Psoas muscle (tissue), 8 donors: ENCODE results near the gene LRBA. TPM values are rescaled to one million over a fixed set of nuclear protein-coding genes. Genes with fewer than 3 reads are reported as not detected.

Experiments
- ATAC-seq, 4 donors: fragments of 200-7000 bp; cut with Tn5 transposase; one replicate each; pipeline ENCODE4 v1.9.1; 2020; ENCODE audit warnings: moderate library complexity in 3 of 4, mild to moderate bottlenecking in 2 of 4
- DNase-seq, 2 donors: peaks; one replicate each; pipeline ENCODE4 v3.0.0-alpha.2; 2020
- H3K27ac ChIP-seq: fragments of 200-600 bp; one replicate; pipeline ENCODE4 v1.8.0; 2022
- H3K27me3 ChIP-seq, 3 donors: fragments of 200-600 bp in 1 of 3; one replicate each; pipeline versions ENCODE4 v1.6.1 to v1.8.0; 2013 to 2022; ENCODE audit warnings: low read length in 2 of 3, mild to moderate bottlenecking in 2 of 3, moderate library complexity in 1 of 3; ENCODE audit not compliant: insufficient read depth in 3 of 3
- H3K36me3 ChIP-seq, 2 donors: fragments of 200-600 bp in 1 of 2; one replicate each; pipeline versions ENCODE4 v1.6.1 to v1.8.0; 2013 to 2022; ENCODE audit warnings: low read depth in 1 of 2, mild to moderate bottlenecking in 1 of 2, moderate library complexity in 1 of 2; ENCODE audit not compliant: insufficient read depth in 1 of 2
- H3K4me1 ChIP-seq: fragments of 200-600 bp; one replicate; pipeline ENCODE4 v1.8.0; 2022
- H3K4me3 ChIP-seq: fragments of 200-600 bp; one replicate; pipeline ENCODE4 v1.8.0; 2022; ENCODE audit warnings: mild to moderate bottlenecking
- H3K9me3 ChIP-seq: fragments of 200-600 bp; one replicate; pipeline ENCODE4 v1.8.0; 2022
- CTCF ChIP-seq: fragments of 200-600 bp; IDR thresholded peaks from one replicate; pipeline ENCODE4 v1.8.0; 2022; ENCODE audit warnings: antibody characterized with exemption
- WGBS, 3 donors: extraction: QIAGEN DNeasy Blood & Tissue Kit; methylation state at CpG; one replicate each; pipeline versions ENCODE4 v1.1.6 to v1.1.7; 2013; 5-methylcytosine and 5-hydroxymethylcytosine counted together
- intact Hi-C, 2 donors: fragments of 100-400 bp; cut with DNase I; formaldehyde crosslinking; loops; one replicate each; pipeline versions ENCODE4 v1.11.0 to v1.14.2; 2022
- polyA plus RNA-seq, 3 donors: library from polyadenylated mRNA; stranded (reverse); fragments of 200-250 nt; gene quantifications; one replicate each; pipeline ENCODE4 v1.2.3, GENCODE V29; 2013
- total RNA-seq, 4 donors: library from RNA; stranded (reverse); fragmentation: NEBNext Ultra II Directional in 2 of 4; extraction: Animal tissue kit (Norgen Biotek cat#: 25700) in 2 of 4; gene quantifications; one replicate each; pipeline versions ENCODE4 v1.2.1 to v1.2.4, GENCODE V29; 2021 to 2023
- donor health status: healthy with polysubstance abuse.
- donor health status: DM: no; HTN: no; CAD: no; lungs with moderate emphysema.
- donor health status: Bipolar disorder and iron deficiency.
- donor health status: healthy.
- donor health status: DM: yes; HTN: yes; CAD: no.
- donor health status: DM: no; HTN: no; CAD: no.
- donor health status: DM: no; HTN: no; CAD: no.
- donor health status: DM: yes; HTN: yes; CAD: no.

LRBA gene
- total and polyA plus RNA-seq, 7 donors, result 2.9 to 10.6 (median 6.4) TPM

- 88 to 89% (median 89%) methylated on average over 6 of the region's 6 CpGs for WGBS, 3 donors
- TF ChIP-seq CTCF, result no peak
- H3K4me1 ChIP-seq, result no peaks in the 10 kb centered on the region
Measured at GRCh38 chr4:150252306-150252705, 762.8 kb downstream of the LRBA start.

GRCh38 chr4:150251752-150252190 is 763.3 kb downstream of the LRBA start:
- intact Hi-C loops, result no loop called here
- no peak for DNase-seq
- TF ChIP-seq CTCF, result no peak
- Histone ChIP-seq H3K27ac (no peak overlapping the region), H3K27me3 (no peaks in the 10 kb centered on the region), H3K4me1 (no peaks in the 10 kb centered on the region), H3K36me3 (no peaks in the 10 kb centered on the region), H3K4me3 (no peak overlapping the region), H3K9me3 (no peaks in the 10 kb centered on the region)
- 71 to 84% (median 73%) methylated on average over 7 of the region's 7 CpGs for WGBS, 3 donors
- no peak for ATAC-seq

More at GRCh38 chr4:150252306-150252705, 762.8 kb downstream of the LRBA start:
- H3K36me3 ChIP-seq, result no peaks in the 10 kb centered on the region
- ATAC-seq (no peak), DNase-seq (no peak)
- H3K27me3 ChIP-seq, result no peaks in the 10 kb centered on the region
- no peaks in the 10 kb centered on the region for H3K9me3 ChIP-seq
- intact Hi-C loops, result no loop called here
- no peak overlapping the region for H3K4me3 ChIP-seq
- H3K27ac ChIP-seq, result no peak overlapping the region

GRCh38 chr4:150250998-150251651 is 764.0 kb downstream of the LRBA start:
- ATAC-seq (no peak), DNase-seq (no peak)
- Histone ChIP-seq H3K4me1 (no peaks in the 10 kb centered on the region), H3K36me3 (no peaks in the 10 kb centered on the region), H3K9me3 (no peaks in the 10 kb centered on the region), H3K4me3 (no peak overlapping the region), H3K27me3 (no peaks in the 10 kb centered on the region), H3K27ac (no peak overlapping the region)
- 69 to 86% (median 79%) methylated on average over 2 to 4 of the region's 4 CpGs for WGBS, 3 donors
- intact Hi-C loops, result no loop called here
- no peak for TF ChIP-seq CTCF

GRCh38 chr4:150250293-150250997 is 764.6 kb downstream of the LRBA start:
- no peak for ATAC-seq
- H3K27me3 ChIP-seq, result no peaks in the 10 kb centered on the region
- intact Hi-C loops, result no loop called here

More at GRCh38 chr4:150250293-150250997, 764.6 kb downstream of the LRBA start:
- H3K36me3 ChIP-seq, result no peaks in the 10 kb centered on the region
- no peaks in the 10 kb centered on the region for H3K4me1 ChIP-seq
- no peak overlapping the region for H3K27ac ChIP-seq
- no peak for DNase-seq
- H3K9me3 ChIP-seq, result no peaks in the 10 kb centered on the region
- H3K4me3 ChIP-seq, result no peak overlapping the region
- no peak for TF ChIP-seq CTCF
- 90 to 94% (median 91%) methylated on average over 9 of the region's 9 CpGs for WGBS, 3 donors
